B cell (primary cell): Measurements from ENCODE around the gene NOS2.

ENCODE experiments used
- EZH2 ChIP-seq: IDR thresholded peaks from 2 replicates; pipeline ENCODE4 v1.6.1; 2012; ENCODE audit warnings: borderline replicate concordance, low read depth, mild to moderate bottlenecking, moderate library complexity, low read length; ENCODE audit not compliant: insufficient read depth, poor library complexity, severe bottlenecking
- TF ChIP-seq, protein P1 (sequence below): fragments of 200-600 bp; IDR thresholded peaks from one replicate; pipeline ENCODE4 v1.8.0; 2022; ENCODE audit warnings: antibody characterized with exemption, mild to moderate bottlenecking

DNA sequence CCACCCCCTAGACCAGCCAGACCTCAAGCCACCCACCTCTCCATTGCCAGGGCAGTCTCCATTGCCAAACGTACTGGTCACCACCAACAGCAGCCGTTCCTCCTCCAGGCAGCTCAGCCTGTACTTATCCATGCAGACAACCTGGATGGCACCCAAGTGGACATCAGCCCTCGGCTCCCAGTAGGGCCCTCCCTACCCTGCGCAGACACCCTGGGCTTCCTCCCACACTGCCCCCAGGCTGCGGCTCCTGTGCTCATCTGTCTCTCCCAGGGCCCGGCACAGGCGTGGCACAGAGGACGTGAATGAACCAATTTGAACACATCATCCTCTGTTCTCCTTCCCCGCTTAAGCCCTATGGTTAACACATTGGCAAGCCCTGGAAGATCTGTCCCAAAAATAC is 29.5 kb downstream of the NOS2 start:
- TF ChIP-seq EZH2, result no peak
- TF ChIP-seq, protein P1, sequence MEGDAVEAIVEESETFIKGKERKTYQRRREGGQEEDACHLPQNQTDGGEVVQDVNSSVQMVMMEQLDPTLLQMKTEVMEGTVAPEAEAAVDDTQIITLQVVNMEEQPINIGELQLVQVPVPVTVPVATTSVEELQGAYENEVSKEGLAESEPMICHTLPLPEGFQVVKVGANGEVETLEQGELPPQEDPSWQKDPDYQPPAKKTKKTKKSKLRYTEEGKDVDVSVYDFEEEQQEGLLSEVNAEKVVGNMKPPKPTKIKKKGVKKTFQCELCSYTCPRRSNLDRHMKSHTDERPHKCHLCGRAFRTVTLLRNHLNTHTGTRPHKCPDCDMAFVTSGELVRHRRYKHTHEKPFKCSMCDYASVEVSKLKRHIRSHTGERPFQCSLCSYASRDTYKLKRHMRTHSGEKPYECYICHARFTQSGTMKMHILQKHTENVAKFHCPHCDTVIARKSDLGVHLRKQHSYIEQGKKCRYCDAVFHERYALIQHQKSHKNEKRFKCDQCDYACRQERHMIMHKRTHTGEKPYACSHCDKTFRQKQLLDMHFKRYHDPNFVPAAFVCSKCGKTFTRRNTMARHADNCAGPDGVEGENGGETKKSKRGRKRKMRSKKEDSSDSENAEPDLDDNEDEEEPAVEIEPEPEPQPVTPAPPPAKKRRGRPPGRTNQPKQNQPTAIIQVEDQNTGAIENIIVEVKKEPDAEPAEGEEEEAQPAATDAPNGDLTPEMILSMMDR, result no peak
